ENCODE data around the gene CP.

GRCh38 chr3:149170672-149171071 is 51.0 kb downstream of the CP start:
- no peak for TF ChIP-seq CTCF (IDR thresholded peaks at IDR 0.05)
- TF ChIP-seq POLR2A (IDR thresholded peaks at IDR 0.05) = no peak
